WTC11 (cell line): ENCODE data around the gene FKBP7.

Experiments
- AFF4 ChIP-seq: sonication (generic); formaldehyde crosslinking; IDR thresholded peaks from 2 replicates; pipeline ENCODE4 v1.8.1; 2023; ENCODE audit warnings: mild to moderate bottlenecking, missing genetic modification reagents, borderline replicate concordance
- CBFB ChIP-seq: sonication (generic); formaldehyde crosslinking; IDR thresholded peaks from 2 replicates; pipeline ENCODE4 v1.8.1; 2022; ENCODE audit warnings: mild to moderate bottlenecking, low read depth, missing genetic modification reagents
- ESRRA ChIP-seq: sonication (generic); formaldehyde crosslinking; IDR thresholded peaks from 2 replicates; pipeline ENCODE4 v1.8.1; 2022; ENCODE audit warnings: mild to moderate bottlenecking, missing genetic modification reagents, borderline replicate concordance
- FOXP1 ChIP-seq: sonication (generic); formaldehyde crosslinking; IDR thresholded peaks from 2 replicates; pipeline ENCODE4 v1.8.0; 2022; ENCODE audit warnings: missing genetic modification reagents, mild to moderate bottlenecking, moderate library complexity, borderline replicate concordance
- JUN ChIP-seq: sonication (generic); formaldehyde crosslinking; IDR thresholded peaks from 2 replicates; pipeline ENCODE4 v1.8.0; 2023; ENCODE audit warnings: mild to moderate bottlenecking, missing genetic modification reagents
- SP1 ChIP-seq: sonication (generic); formaldehyde crosslinking; conservative IDR thresholded peaks from 2 replicates; pipeline ENCODE4 v1.8.1; 2022; ENCODE audit warnings: missing genetic modification reagents
- TEAD1 ChIP-seq: sonication (generic); formaldehyde crosslinking; IDR thresholded peaks from 2 replicates; pipeline ENCODE4 v1.8.0; 2022; ENCODE audit warnings: mild to moderate bottlenecking, missing genetic modification reagents
- TF ChIP-seq, protein P1 (sequence below): sonication (generic); formaldehyde crosslinking; IDR thresholded peaks from 2 replicates; pipeline ENCODE4 v1.8.1; 2023; ENCODE audit warnings: mild to moderate bottlenecking, missing genetic modification reagents, moderate library complexity
- TF ChIP-seq, protein P2 (sequence below): fragments of 200-600 bp; IDR thresholded peaks from 2 replicates; pipeline ENCODE4 v1.8.0; 2022; ENCODE audit warnings: antibody characterized with exemption

- TF ChIP-seq, protein P1, sequence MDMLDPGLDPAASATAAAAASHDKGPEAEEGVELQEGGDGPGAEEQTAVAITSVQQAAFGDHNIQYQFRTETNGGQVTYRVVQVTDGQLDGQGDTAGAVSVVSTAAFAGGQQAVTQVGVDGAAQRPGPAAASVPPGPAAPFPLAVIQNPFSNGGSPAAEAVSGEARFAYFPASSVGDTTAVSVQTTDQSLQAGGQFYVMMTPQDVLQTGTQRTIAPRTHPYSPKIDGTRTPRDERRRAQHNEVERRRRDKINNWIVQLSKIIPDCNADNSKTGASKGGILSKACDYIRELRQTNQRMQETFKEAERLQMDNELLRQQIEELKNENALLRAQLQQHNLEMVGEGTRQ (CRISPR knock-in tag) = no peak
- no peak for TF ChIP-seq JUN (CRISPR knock-in tag)
- TF ChIP-seq, protein P2, sequence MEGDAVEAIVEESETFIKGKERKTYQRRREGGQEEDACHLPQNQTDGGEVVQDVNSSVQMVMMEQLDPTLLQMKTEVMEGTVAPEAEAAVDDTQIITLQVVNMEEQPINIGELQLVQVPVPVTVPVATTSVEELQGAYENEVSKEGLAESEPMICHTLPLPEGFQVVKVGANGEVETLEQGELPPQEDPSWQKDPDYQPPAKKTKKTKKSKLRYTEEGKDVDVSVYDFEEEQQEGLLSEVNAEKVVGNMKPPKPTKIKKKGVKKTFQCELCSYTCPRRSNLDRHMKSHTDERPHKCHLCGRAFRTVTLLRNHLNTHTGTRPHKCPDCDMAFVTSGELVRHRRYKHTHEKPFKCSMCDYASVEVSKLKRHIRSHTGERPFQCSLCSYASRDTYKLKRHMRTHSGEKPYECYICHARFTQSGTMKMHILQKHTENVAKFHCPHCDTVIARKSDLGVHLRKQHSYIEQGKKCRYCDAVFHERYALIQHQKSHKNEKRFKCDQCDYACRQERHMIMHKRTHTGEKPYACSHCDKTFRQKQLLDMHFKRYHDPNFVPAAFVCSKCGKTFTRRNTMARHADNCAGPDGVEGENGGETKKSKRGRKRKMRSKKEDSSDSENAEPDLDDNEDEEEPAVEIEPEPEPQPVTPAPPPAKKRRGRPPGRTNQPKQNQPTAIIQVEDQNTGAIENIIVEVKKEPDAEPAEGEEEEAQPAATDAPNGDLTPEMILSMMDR = no peak
- TF ChIP-seq FOXP1 (CRISPR knock-in tag) = no peak
- TF ChIP-seq AFF4 = no peak
- TF ChIP-seq CBFB = no peak
- TF ChIP-seq SP1 (CRISPR knock-in tag) = no peak
- TF ChIP-seq ESRRA (CRISPR knock-in tag) = no peak
- no peak for TF ChIP-seq TEAD1 (CRISPR knock-in tag)
Measured at GRCh38 chr2:178420463-178420999, 57.9 kb downstream of the FKBP7 start.
